DMS53 (cell line): ENCODE data around the gene CORO1C.

Experiments used
- DNase-seq: peaks from one replicate; lab custom pipeline; 2025; lab: John Stamatoyannopoulos, UW

Gene CORO1C

DNA sequence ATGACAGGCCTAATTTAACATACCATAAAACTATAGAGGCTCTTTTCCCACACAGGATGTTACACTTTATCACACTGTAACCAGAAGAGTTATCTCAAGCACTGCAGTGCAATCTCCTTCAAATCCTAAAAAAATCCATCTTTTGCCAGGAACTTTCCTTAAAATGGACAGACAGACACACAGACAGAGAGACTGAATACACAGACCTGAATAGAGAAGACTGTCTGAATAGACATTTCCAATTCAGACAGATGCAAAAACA is 6.5 kb downstream of the CORO1C start:
- no peak for DNase-seq

GRCh38 chr12:108724054-108724889 is 7.0 kb downstream of the CORO1C start:
- DNase-seq, result peak; percentile 17

DNA sequence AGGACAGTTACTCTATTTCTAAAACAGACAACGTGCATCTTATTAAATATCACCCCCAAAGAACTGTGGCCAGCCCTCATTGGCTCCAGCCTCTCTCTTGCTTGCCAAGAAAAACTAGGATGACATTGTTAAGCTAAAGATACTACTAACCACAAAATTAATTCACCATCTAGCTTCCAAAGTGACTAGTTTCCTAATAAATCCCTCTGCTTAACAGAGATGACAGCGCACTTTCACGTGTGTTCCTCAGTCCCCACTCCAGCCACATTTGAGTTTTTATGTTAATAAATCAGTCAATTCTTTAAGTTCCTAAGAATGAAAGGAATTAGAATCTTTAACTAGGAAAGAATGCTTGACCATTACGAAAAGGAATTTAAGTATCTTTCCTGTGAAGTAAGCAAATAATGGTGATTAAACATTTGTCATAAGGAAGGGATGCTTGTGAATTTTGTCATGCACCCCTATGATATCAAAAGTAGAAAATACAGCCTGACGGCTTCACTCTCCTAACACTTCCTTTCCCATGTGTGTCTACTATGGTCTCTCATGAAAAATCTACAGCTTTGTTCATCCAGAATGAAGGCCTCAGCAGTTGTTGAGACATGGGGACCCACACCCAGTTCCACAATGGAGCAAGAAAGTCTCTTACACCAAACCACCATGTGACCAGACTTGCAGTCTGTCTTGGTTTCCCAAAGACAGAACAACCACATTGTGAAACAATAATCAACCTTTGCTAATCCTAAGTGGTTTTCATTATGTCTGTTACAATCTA is 8.1 kb downstream of the CORO1C start:
- DNase-seq, result no peak

- DNase-seq, result no peak
Observed at GRCh38 chr12:108722463-108722862, 8.9 kb downstream of the CORO1C start.

GRCh38 chr12:108721824-108722223 is 9.5 kb downstream of the CORO1C start:
- no peak for DNase-seq

DNA sequence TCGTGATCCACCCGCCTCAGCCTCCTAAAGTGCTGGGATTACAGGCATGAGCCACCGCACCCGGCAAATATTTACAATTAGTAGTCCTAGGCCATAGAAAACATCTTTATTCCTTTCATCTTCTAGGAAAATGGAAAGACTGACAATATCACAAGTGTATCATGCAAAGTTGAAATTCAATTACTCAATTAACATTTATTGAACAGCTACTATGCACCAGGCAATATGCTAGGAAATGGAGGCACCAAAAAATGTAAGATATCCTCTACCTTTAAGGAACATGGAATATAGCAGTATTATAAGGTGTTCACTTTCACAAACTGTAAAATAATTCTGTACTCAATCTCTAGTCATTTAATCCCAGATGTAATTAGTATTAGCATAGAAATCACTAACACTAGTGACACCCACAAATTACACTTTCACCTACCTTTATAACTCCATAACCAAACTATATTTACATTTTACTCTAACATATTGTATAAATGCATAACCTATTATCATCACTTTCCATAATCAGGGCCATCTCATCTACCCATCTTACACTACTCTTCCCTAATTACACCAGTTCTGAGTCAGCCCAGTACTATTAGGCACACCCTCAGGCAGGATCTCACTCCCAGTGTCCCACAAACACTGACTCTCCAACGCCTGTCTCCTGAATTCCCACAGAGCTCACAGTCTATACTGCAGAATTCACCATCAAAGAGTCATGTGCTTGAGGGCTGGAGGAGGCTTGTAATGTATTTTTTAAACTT is 10.4 kb downstream of the CORO1C start:
- DNase-seq, result no peak

- DNase-seq, result no peak
Observed at GRCh38 chr12:108717243-108717642, 14.1 kb downstream of the CORO1C start.

DNA sequence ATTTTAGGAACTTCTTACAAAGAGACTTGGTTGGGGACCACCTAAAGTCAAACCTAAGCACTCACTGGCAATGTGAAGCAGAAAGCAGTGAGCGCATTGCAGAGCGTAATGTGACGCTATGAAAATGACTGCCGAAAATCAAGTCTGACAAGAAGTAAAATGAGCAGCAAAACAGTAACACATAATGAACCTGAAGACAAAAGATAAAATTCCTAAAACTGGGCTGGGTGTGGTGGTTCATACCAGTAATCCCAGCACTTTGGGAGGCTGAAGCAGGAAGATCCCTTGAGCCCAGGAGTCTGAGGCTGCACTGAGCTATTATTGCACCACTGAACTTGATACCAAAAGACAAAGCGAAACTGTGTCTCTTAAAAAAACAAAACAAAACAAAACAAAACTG is 16.5 kb downstream of the CORO1C start:
- DNase-seq, result no peak

DNA sequence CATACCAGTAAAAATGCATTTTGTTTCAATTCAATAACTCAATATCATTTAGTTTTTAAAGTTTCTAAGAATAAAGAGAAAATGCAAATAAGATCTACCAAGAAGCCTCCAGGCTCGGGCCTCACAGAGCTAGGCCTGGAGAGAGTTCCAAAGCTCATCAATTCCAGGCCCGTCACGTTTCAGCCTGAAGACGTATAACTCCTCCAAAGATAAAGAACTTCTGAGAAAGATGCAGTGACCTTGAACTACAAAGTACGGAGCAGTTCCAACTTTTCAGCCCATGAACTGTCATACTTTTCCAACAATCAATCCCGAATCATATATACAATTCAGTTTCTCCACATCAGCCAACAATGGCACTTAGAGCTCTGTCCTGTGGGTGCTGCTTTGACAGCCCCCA is 17.8 kb downstream of the CORO1C start:
- no peak for DNase-seq

- DNase-seq, result no peak
Observed at GRCh38 chr12:108712925-108713203, 18.5 kb downstream of the CORO1C start.

DNA sequence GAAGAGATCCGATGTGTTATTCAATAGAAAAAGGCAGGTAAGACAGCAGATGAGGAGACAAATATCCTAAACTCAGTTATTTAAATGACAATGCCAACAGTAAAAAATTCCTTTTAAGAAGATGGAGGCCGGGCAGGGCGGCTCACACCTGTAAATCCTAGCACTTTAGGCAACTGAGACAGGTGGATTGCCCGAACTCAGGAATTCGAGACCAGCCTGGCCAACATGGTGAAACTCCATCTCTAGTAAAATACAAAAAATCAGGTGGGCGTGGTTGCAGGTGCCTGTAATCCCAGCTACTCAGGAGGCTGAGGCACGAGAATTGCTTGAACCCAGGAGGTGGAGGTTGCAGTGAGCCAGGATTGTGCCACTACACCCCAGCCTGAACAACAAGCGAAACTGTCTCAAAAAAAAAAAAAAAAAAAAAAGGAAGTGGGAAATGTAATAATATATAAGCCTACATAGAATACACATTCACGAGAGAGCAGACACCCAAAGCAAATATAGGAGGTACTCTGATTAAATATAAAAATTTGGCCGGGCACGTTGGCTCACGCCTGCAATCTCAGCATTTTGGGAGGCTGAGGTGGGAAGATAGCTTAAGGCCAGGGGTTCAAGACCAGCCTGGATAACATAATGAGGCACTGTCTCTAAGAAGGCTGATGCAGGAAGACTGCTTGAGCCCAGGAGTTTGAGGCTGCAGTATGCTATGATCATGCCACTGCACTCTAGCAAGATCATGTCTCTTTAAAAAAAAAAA is 19.0 kb downstream of the CORO1C start:
- no peak for DNase-seq

- no peak for DNase-seq
Observed at GRCh38 chr12:108711489-108712164, 19.7 kb downstream of the CORO1C start.

GRCh38 chr12:108709697-108710096 is 21.6 kb downstream of the CORO1C start:
- no peak for DNase-seq

GRCh38 chr12:108704527-108704926 is 26.8 kb downstream of the CORO1C start:
- no peak for DNase-seq

DNA sequence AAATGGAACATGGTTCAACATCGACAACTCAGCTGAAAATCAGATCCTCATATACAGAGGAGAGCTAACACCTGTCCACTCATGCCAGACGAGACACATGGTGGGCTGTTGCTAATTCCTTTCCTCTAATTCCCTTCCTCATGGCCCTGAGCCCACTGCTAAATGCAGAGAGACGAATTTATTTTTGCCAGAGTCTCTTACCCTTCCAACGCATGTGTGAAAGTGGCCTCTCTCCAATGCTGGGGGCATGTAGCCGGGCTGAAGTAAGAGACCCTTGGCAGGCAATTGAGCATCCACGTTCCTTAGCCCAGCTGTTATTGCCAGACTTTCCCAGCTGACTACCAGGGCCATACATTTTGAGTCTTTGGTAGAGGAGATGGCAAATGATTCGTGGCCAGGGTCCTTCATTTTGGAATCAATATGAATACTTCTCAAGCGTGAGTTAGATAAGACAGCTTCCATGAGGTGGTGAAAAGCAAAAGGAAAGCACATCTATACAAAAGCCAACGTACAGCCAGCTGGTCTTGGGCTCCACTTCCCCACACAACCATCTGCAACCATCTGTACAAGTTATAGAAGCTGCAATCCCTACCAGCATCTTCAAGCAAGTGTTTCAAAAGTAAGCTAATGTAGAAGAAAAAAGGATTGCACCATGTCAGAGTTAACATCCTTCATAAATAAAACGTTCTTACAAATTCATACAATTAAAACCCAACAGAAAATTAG is 28.6 kb downstream of the CORO1C start:
- no peak for DNase-seq

DNA sequence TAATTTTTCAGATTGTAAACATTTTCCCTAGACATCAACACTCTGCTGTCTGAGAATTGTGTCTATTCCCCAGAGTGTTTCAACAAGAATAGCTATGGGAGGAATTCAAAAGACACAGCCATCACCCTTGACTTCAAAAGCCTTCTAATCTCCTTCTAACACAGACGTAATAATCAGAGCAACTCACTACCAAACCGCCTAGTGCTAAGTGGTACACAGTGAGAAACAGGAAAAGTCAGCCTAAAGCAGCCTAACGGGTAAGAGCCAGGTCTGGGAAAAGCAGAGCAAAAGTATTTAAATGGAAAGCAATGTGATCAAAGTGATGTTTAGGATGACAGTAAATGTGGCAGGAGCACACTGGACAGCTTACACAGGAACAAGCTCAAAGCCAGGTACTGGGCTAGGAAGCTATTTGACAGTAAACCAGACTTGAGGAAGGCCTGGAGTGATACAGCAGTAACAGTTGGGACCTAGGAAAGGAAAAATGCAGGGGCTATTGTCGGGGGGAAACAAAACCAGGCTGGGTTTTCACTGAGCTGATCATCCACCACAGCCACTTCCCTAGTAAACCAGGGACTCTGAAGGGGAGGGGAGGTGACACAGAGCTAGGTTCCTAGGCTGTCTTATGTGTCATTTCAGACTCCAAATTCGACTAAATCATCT is 29.4 kb downstream of the CORO1C start:
- DNase-seq, result no peak

DNA sequence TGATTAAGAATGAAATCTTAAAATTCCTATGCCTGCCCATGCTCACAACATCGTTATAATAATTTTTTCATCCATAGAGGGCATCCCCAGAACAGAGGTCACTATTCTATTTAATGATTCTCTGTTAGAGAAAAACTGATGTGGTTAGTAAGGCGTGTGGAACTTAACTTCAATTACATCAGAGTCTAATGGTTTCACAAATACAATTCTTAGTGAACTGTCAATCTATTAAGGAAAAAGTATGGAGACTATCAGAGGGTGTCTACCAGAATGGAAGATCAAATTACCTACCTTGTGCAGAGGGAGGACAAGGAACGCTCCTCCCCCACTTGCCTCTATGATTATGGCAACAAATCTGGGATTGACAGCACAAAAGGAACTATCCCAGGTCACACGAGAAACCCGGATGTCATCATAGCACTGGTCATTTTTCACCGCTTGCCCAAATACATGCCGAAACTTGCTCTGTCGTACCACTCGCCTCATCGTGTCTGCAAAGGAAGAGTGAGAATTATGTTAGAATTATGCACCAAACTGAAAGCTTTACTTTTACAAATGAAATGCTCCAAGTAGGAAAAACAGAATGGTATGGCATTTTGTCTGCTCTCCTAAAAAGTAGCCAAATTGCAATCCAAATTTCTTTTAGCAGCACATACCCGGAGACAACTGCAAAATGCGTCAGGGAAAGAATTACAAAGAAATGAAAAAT is 30.3 kb downstream of the CORO1C start:
- no peak for DNase-seq

- DNase-seq, result no peak
Observed at GRCh38 chr12:108699955-108700563, 31.3 kb downstream of the CORO1C start.

- no peak for DNase-seq
Observed at GRCh38 chr12:108697905-108698304, 33.4 kb downstream of the CORO1C start.

GRCh38 chr12:108696996-108697290 is 34.4 kb downstream of the CORO1C start:
- no peak for DNase-seq
